Activated CD4-positive, alpha-beta T cell treated with anti-CD3 and anti-CD28 coated beads, Interleukin-2, amount 10 ng/mL, durations not matched to agents 24 days and 14 days (primary cell): ENCODE measurements around the gene SLC16A1. TPM values are rescaled to one million over a fixed set of nuclear protein-coding genes. Genes with fewer than 3 reads are reported as not detected.
A peak's percentile ranks its signal among the peaks of the same experiment; 100 is the strongest.

Experiments
- DNase-seq: peaks from one replicate; pipeline ENCODE4 v3.0.0; 2022
- H3K27ac Mint-ChIP-seq: one replicate; pipeline ENCODE4 v1.8.0; 2022; ENCODE audit warnings: mild to moderate bottlenecking, mixed read lengths
- H3K27me3 Mint-ChIP-seq: one replicate; pipeline ENCODE4 v1.8.0; 2022; ENCODE audit warnings: mixed read lengths
- H3K36me3 Mint-ChIP-seq: one replicate; pipeline ENCODE4 v1.8.0; 2022; ENCODE audit warnings: low read depth, mild to moderate bottlenecking, mixed read lengths
- H3K4me1 Mint-ChIP-seq: one replicate; pipeline ENCODE4 v1.8.0; 2021; ENCODE audit warnings: mixed read lengths
- H3K4me3 Mint-ChIP-seq: one replicate; pipeline ENCODE4 v1.8.0; 2022; ENCODE audit warnings: mild to moderate bottlenecking, moderate library complexity, mixed read lengths
- H3K9me3 Mint-ChIP-seq: one replicate; pipeline ENCODE4 v1.8.0; 2021; ENCODE audit warnings: mixed read lengths
- intact Hi-C: fragments of 100-400 bp; cut with micrococcal nuclease; formaldehyde crosslinking; loops from one replicate; pipeline ENCODE4 v1.15.1; 2023
- total RNA-seq: library from RNA; stranded (reverse); gene quantifications from 2 replicates; pipeline ENCODE4 v1.2.3, GENCODE V29; 2022

SLC16A1 gene
- total RNA-seq, 1 donor from 2014 or later, result 79.7 TPM

DNA sequence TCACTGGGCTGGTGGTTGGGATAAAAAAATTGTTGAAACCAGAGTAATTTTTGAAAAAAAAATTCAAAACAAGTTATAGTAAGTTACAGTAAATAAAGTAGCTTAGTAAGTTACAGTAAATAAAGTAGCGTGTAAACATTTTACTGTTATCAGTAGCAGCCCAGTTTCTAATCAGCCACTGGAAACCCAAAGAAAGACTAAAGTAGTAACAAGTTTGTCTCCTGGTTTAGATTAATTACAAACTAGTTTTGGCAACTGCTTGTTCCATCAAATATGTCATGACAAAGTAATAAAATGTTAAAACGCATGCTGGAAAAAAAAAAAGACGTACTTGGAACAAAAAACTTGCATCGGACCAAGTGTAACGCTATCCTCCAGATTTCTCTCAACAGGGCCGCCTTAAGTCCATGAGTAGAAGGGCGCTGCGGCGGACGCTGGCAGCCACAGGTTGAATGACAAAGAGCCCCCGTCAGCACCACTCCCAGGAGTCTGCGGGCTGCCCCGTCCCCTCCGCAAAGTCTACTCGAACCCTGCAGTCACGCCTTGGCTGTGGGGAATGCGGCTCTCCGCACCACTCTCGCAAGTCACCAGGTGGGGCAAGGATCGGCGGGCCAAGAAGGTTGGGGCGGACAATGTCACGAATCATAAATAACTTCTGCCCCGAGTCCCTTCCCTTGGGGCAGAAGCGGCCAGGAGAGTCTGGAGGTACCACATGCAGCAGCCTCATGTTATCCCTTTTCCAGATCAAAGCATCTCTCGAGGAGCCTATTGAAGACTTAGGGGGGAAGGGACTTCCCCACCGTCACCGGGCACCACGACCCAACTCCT lies 837 bp downstream of the SLC16A1 start:
- no peaks in the 10 kb centered on the region for H3K27me3 Mint-ChIP-seq
- H3K36me3 Mint-ChIP-seq, result peaks cover 34% of the 10 kb centered on the region
- H3K4me1 Mint-ChIP-seq, result peaks cover 47% of the 10 kb centered on the region
- peak overlapping the region; percentile 88 for H3K4me3 Mint-ChIP-seq
- DNase-seq, result peak; percentile 87
- intact Hi-C loops, result loop anchor here (5.0 to 10.0 kb wide), 5 partner anchors 238 to 1802 kb away; partner anchors contain the start of genes CSDE1, MAGI3, PPM1J and RSBN1
- H3K27ac Mint-ChIP-seq, result peak overlapping the region; percentile 100
- H3K9me3 Mint-ChIP-seq, result no peaks in the 10 kb centered on the region

DNA sequence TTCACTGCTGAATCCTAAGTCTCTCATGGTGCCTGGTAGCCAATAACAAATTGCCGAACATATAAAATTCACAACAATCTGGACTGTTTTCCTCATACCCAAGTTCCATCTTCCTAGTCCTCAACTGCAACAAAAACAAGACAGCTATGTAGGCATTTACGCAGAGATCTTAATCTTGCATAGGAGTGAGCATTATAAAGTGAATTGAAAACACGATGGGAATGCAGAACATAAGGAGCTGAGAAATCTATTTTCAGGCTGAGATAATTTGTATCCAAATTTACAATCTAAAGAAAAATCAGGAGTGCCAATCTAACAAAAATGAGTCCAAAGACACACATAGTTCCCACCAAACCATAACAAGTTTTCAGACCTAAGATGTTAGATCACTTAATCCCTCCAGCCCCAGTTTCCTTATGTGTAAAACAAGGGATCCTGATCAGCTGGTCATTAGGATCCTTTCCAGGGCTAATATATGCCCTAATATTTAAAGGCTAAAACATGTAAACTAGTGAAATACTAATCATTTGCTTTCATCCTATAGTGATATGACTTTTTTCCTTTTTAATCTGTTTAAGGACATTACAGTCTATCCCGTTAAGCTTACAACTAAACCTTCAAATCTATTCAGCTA lies 1.9 kb downstream of the SLC16A1 start:
- intact Hi-C loops, result loop anchor here (10.0 kb wide), 1 partner anchor 981 kb away; no protein-coding TSS in a partner anchor
- no peak for DNase-seq
- no peaks in the 10 kb centered on the region for H3K9me3 Mint-ChIP-seq
- no peaks in the 10 kb centered on the region for H3K27me3 Mint-ChIP-seq
- H3K27ac Mint-ChIP-seq, result no peak overlapping the region
- H3K36me3 Mint-ChIP-seq, result peaks cover 32% of the 10 kb centered on the region
- H3K4me3 Mint-ChIP-seq, result peak overlapping the region; percentile 88
- peaks cover 43% of the 10 kb centered on the region for H3K4me1 Mint-ChIP-seq

DNA sequence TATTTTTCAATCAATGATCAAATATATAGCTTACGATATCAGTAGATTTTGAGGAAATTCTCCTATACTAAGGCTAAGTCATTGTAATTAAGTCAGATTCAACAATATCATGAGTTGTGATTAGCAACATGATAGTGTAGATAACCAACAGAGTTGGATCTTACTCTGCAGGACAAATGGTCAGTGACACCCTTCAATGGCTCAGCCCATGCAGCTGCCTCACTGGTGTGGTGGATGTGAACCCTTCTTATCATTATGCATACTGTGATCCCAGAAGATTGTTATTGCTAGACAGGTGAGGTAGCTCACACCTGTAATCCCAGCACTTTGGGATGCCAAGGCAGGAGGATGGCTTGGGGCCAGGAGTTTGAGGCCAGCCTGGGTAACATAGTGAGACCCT lies 5.6 kb downstream of the SLC16A1 start:
- intact Hi-C loops, result loop anchor here (10.0 kb wide), 1 partner anchor 984 kb away; no protein-coding TSS in a partner anchor
- DNase-seq, result no peak
- Mint-ChIP-seq H3K4me1 (peaks cover 41% of the 10 kb centered on the region), H3K27ac (no peak overlapping the region), H3K9me3 (no peaks in the 10 kb centered on the region), H3K36me3 (peaks cover 31% of the 10 kb centered on the region), H3K27me3 (no peaks in the 10 kb centered on the region), H3K4me3 (no peak overlapping the region)

DNA sequence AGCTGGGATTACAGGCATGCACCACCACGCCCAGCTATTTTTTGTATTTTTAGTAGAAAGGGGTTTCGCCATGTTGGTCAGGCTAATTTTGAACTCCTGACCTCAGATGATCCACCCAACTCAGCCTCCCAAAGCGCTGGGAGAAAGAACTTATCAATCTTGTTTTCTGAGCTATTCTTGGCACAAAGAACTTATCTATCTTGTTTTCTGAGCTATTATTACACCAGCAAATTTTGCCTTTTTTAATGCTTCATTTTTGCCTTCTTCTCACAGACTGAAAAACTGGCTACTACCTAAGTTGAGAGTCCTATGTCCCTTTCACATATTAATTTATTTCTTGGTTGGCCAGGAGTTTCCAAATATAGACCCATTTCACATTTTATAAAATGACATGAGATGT lies 9.3 kb downstream of the SLC16A1 start:
- Mint-ChIP-seq H3K4me3 (no peak overlapping the region), H3K9me3 (no peaks in the 10 kb centered on the region), H3K36me3 (peaks cover 20% of the 10 kb centered on the region), H3K27me3 (no peaks in the 10 kb centered on the region), H3K4me1 (peaks cover 15% of the 10 kb centered on the region), H3K27ac (no peak overlapping the region)
- DNase-seq, result no peak
- intact Hi-C loops, result no loop called here

DNA sequence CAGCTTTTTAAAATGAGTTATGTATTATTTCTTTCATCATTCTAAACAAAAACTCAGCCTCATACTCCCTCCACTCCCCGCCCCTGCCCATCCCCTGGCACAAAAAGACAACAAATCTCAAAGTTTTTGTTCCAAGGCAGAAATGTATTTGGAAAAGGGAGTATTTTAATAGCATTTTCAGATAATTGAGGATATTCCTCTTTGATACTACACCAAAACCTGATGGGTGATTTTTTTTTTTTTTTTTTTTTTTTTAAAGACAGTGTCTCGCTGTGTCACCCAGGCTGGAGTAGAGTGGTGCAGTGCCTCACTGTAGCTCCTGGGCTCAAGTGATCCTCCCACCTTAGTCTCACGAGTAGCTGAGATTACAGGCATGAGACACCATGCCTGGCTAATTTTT lies 16.2 kb downstream of the SLC16A1 start:
- no peaks in the 10 kb centered on the region for H3K27me3 Mint-ChIP-seq
- peaks cover 13% of the 10 kb centered on the region for H3K36me3 Mint-ChIP-seq

DNA sequence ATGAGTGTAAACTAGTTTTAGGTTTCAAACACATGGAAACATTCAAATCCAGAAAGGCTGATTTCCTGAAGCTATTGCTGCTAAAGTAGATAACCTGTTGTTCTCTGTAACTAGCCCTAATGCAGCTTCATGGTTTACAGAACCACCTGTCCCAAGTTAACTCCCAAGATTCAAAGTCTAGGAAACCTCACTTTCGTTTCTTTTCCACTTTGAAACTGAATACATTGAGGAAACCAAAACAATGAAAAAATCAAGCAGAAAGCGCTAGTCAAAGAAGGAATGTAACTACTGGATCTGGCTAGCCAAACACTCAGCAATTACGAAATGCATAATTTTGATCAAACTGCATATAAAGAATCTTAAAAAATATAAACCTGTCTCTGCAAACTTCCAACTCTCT lies 17.8 kb downstream of the SLC16A1 start:
- H3K27me3 Mint-ChIP-seq, result no peaks in the 10 kb centered on the region
- no peak overlapping the region for H3K27ac Mint-ChIP-seq
- H3K9me3 Mint-ChIP-seq, result no peaks in the 10 kb centered on the region
- H3K36me3 Mint-ChIP-seq, result peaks cover 14% of the 10 kb centered on the region
- intact Hi-C loops, result no loop called here
- H3K4me1 Mint-ChIP-seq, result peaks cover 30% of the 10 kb centered on the region
- no peak overlapping the region for H3K4me3 Mint-ChIP-seq
- no peak for DNase-seq

More for the DNA sequence above, 16.2 kb downstream of the SLC16A1 start:
- H3K27ac Mint-ChIP-seq, result no peak overlapping the region
- H3K4me3 Mint-ChIP-seq, result no peak overlapping the region
- intact Hi-C loops, result no loop called here
- DNase-seq, result no peak
- H3K4me1 Mint-ChIP-seq, result peaks cover 25% of the 10 kb centered on the region
- no peaks in the 10 kb centered on the region for H3K9me3 Mint-ChIP-seq

DNA sequence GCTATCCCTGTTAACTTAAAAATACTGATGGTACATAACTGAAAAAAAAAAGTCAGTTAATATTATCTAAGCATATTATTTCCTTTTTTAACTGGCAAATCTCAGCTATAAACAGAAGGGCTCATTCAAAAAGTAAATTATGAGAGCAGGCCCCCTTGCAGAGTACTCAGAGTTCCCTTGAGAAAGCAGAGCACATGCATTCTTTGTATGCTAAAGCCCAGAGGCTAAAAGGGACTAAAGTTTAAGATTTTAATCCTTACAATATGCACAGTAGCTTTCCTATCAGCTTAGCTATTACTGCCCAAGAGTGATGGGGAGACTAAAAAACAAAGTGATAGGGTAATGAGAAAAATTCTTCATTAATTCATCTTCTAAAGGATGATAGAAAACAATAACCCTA lies 18.5 kb downstream of the SLC16A1 start:
- Mint-ChIP-seq H3K36me3 (peaks cover 10% of the 10 kb centered on the region), H3K4me1 (peaks cover 31% of the 10 kb centered on the region), H3K4me3 (no peak overlapping the region), H3K27me3 (no peaks in the 10 kb centered on the region), H3K9me3 (no peaks in the 10 kb centered on the region), H3K27ac (no peak overlapping the region)
- DNase-seq, result no peak
- intact Hi-C loops, result no loop called here

DNA sequence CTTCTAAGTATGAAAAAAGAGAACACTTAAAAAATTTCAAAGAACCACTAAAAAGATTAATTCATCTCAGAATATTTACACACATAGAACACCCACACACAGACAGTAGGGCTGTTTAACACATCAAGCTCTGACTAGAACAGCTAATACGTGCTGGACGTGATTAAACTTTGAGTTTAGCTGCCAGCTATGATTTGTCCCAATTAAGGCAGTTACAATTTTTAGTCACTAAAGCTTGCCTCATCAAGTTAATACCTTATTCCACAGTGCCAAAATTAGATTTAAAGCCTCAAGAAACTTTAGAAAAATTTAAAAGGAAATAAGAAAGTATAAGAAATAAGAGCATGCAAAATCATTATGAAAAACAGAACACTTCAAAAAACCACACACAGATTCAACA lies 18.9 kb downstream of the SLC16A1 start:
- no peaks in the 10 kb centered on the region for H3K9me3 Mint-ChIP-seq
- H3K27ac Mint-ChIP-seq, result no peak overlapping the region
- no peak overlapping the region for H3K4me3 Mint-ChIP-seq
- intact Hi-C loops, result no loop called here
- peaks cover 31% of the 10 kb centered on the region for H3K4me1 Mint-ChIP-seq
- peak; percentile 33 for DNase-seq
- peaks cover 11% of the 10 kb centered on the region for H3K36me3 Mint-ChIP-seq
- no peaks in the 10 kb centered on the region for H3K27me3 Mint-ChIP-seq

DNA sequence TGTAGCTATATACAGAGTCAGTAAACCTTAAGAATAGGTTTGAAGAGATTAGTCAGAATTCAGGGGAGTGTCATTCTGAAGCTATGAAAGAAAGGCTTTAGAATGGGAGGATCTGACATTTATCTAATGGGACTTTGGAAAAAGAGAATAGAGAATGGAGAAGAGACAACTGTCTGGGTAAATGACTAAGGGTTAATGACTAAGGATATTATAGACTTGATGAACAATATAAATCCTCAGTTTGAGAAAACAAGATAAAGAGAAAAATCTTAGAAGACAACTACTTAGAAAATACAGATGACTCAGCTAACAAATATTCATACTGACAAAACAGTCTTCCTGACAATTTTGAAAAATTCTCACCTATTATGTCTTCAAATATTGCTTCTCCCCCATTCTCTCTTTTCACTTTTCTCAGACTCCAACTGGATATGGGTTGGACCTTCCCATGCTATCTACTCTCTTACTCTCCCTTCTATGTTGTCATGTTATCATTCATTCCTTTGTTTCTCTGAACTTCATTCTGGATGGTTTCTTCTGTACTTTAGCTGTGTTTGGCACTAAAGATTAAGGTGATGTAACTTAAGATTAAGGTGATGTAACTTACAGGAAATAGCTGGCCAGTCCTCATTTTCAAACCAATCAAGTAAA lies 20.4 kb downstream of the SLC16A1 start:
- Mint-ChIP-seq H3K4me1 (peaks cover 31% of the 10 kb centered on the region), H3K27ac (peak overlapping the region; percentile 77), H3K4me3 (peak overlapping the region; percentile 47), H3K9me3 (no peaks in the 10 kb centered on the region), H3K27me3 (no peaks in the 10 kb centered on the region), H3K36me3 (peaks cover 9% of the 10 kb centered on the region)
- no peak for DNase-seq
- intact Hi-C loops, result no loop called here

DNA sequence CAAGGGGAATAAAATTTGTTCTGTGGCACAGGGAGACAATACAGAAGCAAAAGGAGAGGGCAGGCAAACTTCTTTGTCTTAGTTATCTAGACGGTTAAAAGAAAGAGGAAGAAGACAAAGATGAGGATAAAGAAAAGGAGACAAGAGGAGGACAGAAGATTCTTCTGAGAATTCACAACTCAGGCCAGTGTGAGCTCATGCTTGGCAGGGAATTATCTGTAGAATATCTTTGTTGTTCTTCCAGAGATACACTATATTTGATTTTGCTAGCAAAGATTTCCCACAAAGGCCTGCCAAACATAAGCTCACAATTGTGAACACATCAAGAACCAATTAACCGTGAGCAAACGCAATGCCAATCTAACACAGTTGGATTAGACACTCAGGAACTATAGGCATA lies 21.4 kb downstream of the SLC16A1 start:
- Mint-ChIP-seq H3K27ac (peak overlapping the region; percentile 42), H3K4me1 (peaks cover 31% of the 10 kb centered on the region), H3K4me3 (peak overlapping the region; percentile 4), H3K9me3 (no peaks in the 10 kb centered on the region), H3K36me3 (peaks cover 9% of the 10 kb centered on the region), H3K27me3 (no peaks in the 10 kb centered on the region)
- intact Hi-C loops, result no loop called here
- no peak for DNase-seq

DNA sequence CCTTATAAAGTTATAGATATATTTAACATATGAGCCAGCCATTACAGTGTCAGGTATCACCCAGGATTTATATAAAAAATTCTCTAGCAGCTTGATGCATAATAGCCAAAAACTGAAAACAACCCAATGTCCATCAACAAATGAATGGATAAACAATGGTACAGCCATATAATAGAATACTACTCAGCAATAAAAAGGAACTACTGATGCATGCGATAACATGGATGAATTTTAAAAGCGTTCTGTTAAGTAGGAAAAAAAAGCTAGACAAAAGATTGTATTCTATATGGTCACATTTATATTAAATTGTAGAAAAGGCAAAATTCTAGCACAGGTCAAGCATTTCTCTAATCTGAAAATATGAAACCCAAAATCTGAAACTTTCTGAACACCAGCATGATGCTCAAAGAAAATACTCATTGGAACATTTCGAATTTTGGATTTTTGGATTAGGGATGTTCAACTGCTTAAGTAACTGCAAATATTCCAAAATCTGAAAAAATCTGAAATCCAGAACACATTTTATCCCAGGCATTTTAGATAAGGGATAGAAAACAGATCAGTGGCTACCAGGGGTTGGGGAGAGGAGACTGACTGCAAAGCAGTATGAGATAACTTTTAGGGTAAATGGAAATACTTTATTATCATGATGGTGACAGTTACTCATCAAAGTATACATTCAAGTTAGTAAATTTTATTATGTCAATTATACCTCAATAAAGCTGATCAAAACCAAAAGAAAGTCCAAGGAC lies 22.0 kb downstream of the SLC16A1 start:
- intact Hi-C loops, result no loop called here
- no peaks in the 10 kb centered on the region for H3K27me3 Mint-ChIP-seq
- H3K36me3 Mint-ChIP-seq, result peaks cover 10% of the 10 kb centered on the region
- no peak overlapping the region for H3K27ac Mint-ChIP-seq
- H3K4me1 Mint-ChIP-seq, result peaks cover 31% of the 10 kb centered on the region
- peak overlapping the region; percentile 4 for H3K4me3 Mint-ChIP-seq
- H3K9me3 Mint-ChIP-seq, result no peaks in the 10 kb centered on the region
- DNase-seq, result no peak

DNA sequence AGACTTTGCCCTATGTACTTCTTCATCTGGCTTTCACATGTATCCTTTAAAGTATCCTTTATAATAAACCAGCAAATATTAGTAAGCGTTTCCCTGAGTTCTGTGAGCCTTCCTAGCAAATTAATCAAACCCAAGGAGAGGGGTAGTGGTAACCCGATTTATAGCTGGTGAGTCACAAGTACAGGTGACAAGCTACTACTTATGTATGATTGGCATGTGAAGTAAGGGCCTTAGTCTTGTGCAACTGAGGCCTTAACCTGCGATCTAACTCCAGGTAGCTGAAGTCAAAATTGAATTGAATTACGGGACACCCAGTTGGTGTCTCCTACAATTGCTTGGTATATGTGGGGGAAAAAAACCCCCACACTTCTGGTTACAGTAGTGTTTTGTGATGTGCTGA lies 26.0 kb downstream of the SLC16A1 start:
- peaks cover 24% of the 10 kb centered on the region for H3K36me3 Mint-ChIP-seq
- H3K27ac Mint-ChIP-seq, result no peak overlapping the region
- peak; percentile 45 for DNase-seq
- intact Hi-C loops, result no loop called here
- no peaks in the 10 kb centered on the region for H3K9me3 Mint-ChIP-seq
- no peak overlapping the region for H3K4me3 Mint-ChIP-seq
- H3K4me1 Mint-ChIP-seq, result peaks cover 13% of the 10 kb centered on the region
- H3K27me3 Mint-ChIP-seq, result no peaks in the 10 kb centered on the region

DNA sequence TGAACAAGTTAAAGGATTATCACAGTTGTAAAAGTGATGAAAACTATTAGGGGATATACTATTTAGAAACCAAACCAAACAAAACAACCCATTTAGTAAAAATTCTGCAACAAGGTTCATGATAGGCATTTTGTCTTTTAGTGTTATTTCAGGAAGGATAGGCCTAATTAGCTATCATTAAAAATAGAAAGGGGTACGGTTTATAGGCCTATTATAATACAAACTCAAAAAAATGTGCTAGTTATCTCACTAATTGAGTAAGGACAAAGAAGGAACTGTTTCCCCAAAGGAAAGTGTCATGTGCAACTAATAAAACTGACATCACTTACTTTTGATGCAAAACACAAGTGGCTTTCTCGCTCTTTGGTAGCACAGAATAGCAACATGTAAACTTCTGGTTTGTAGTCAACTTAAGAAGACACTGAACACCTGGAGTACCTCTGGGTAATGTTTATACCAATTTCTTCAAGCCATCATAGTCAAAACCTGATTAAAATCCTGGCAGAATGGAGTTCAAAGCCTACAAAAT lies 28.5 kb downstream of the SLC16A1 start:
- H3K27me3 Mint-ChIP-seq, result no peaks in the 10 kb centered on the region
- no peak overlapping the region for H3K4me3 Mint-ChIP-seq
- H3K9me3 Mint-ChIP-seq, result no peaks in the 10 kb centered on the region
- H3K36me3 Mint-ChIP-seq, result peaks cover 30% of the 10 kb centered on the region
- intact Hi-C loops, result no loop called here
- H3K4me1 Mint-ChIP-seq, result peaks cover 8% of the 10 kb centered on the region
- no peak for DNase-seq
- no peak overlapping the region for H3K27ac Mint-ChIP-seq
